Activated naive CD4-positive, alpha-beta T cell treated with anti-CD3 and anti-CD28 coated beads, Interleukin-2, amount 50 U/mL, for 72 hours (primary cell): ENCODE measurements around the gene SERPINH1. TPM values are rescaled to one million over a fixed set of nuclear protein-coding genes. Genes with fewer than 3 reads are reported as not detected.

Source experiments
- ATAC-seq, 2 donors: fragments of 150-1000 bp; cut with Tn5 transposase; 2 replicates each; pipeline ENCODE4 v1.10.0; 2021; ENCODE audit warnings: mild to moderate bottlenecking in 2 of 2, moderate library complexity in 2 of 2
- DNase-seq, 2 donors: peaks; one replicate each; pipeline ENCODE4 v3.0.0; 2021 to 2022; ENCODE audit warnings: low spot score in 2 of 2
- H3K27ac Mint-ChIP-seq, 2 donors: one replicate each; pipeline ENCODE4 v1.8.0; 2022; ENCODE audit warnings: mild to moderate bottlenecking in 2 of 2, mixed read lengths in 2 of 2
- H3K36me3 Mint-ChIP-seq, 2 donors: one replicate each; pipeline ENCODE4 v1.8.0; 2022; ENCODE audit warnings: mixed read lengths in 2 of 2
- H3K9me3 Mint-ChIP-seq, 2 donors: one replicate each; pipeline ENCODE4 v1.8.0; 2022; ENCODE audit warnings: mixed read lengths in 2 of 2
- total RNA-seq, 2 donors: library from RNA; stranded (reverse); gene quantifications; one replicate each; pipeline ENCODE4 v1.2.3, GENCODE V29; 2022

The SERPINH1 gene
- total RNA-seq, 2 donors from 2014 or later, result 8.2 to 24.5 TPM

- Mint-ChIP-seq H3K27ac (no peak overlapping the region), H3K36me3 (no peaks in the 10 kb centered on the region), H3K9me3 (no peaks in the 10 kb centered on the region)
- DNase-seq, result no peak
- ATAC-seq, result no peak
Measured at GRCh38 chr11:75596914-75597313, 34.9 kb downstream of the SERPINH1 start.

GRCh38 chr11:75597636-75598035 is 35.6 kb downstream of the SERPINH1 start:
- Mint-ChIP-seq H3K36me3 (no peaks in the 10 kb centered on the region), H3K9me3 (no peaks in the 10 kb centered on the region), H3K27ac (no peak overlapping the region)
- DNase-seq (no peak), ATAC-seq (peak in 1 of 2 donors; percentile 37)

- DNase-seq, result no peak
- no peaks in the 10 kb centered on the region for H3K36me3 Mint-ChIP-seq
- no peak for ATAC-seq
Measured at GRCh38 chr11:75598264-75598663, 36.2 kb downstream of the SERPINH1 start.

GRCh38 chr11:75598900-75599299 is 36.8 kb downstream of the SERPINH1 start:
- no peaks in the 10 kb centered on the region for H3K36me3 Mint-ChIP-seq
- DNase-seq (no peak), ATAC-seq (no peak)
- H3K27ac Mint-ChIP-seq, result no peak overlapping the region
- H3K9me3 Mint-ChIP-seq, result no peaks in the 10 kb centered on the region

More at GRCh38 chr11:75598264-75598663, 36.2 kb downstream of the SERPINH1 start:
- Mint-ChIP-seq H3K9me3 (no peaks in the 10 kb centered on the region), H3K27ac (no peak overlapping the region)

GRCh38 chr11:75600356-75600755 is 38.3 kb downstream of the SERPINH1 start:
- DNase-seq, result no peak
- ATAC-seq, result no peak
- H3K9me3 Mint-ChIP-seq, result no peaks in the 10 kb centered on the region
- H3K27ac Mint-ChIP-seq, result no peak overlapping the region
- no peaks in the 10 kb centered on the region for H3K36me3 Mint-ChIP-seq

- ATAC-seq (no peak), DNase-seq (no peak)
- no peak overlapping the region for H3K27ac Mint-ChIP-seq
- no peaks in the 10 kb centered on the region for H3K36me3 Mint-ChIP-seq
- H3K9me3 Mint-ChIP-seq, result no peaks in the 10 kb centered on the region
Measured at GRCh38 chr11:75601494-75601893, 39.4 kb downstream of the SERPINH1 start.

- H3K36me3 Mint-ChIP-seq, result no peaks in the 10 kb centered on the region
- no peaks in the 10 kb centered on the region for H3K9me3 Mint-ChIP-seq
- DNase-seq (no peak), ATAC-seq (no peak)
- no peak overlapping the region for H3K27ac Mint-ChIP-seq
Measured at GRCh38 chr11:75602951-75603350, 40.9 kb downstream of the SERPINH1 start.

GRCh38 chr11:75603791-75604736 is 42.0 kb downstream of the SERPINH1 start:
- H3K36me3 Mint-ChIP-seq, result no peaks in the 10 kb centered on the region
- H3K9me3 Mint-ChIP-seq, result no peaks in the 10 kb centered on the region
- H3K27ac Mint-ChIP-seq, result peak overlapping the region; percentile 23 to 30
- no peak for DNase-seq
- no peak for ATAC-seq

GRCh38 chr11:75606099-75606498 is 44.0 kb downstream of the SERPINH1 start:
- Mint-ChIP-seq H3K9me3 (no peaks in the 10 kb centered on the region), H3K36me3 (no peaks in the 10 kb centered on the region), H3K27ac (no peak overlapping the region)
- no peak for DNase-seq
- no peak for ATAC-seq

GRCh38 chr11:75611823-75612222 is 49.8 kb downstream of the SERPINH1 start:
- H3K9me3 Mint-ChIP-seq, result no peaks in the 10 kb centered on the region
- DNase-seq (no peak), ATAC-seq (no peak)
- no peak overlapping the region for H3K27ac Mint-ChIP-seq
- no peaks in the 10 kb centered on the region for H3K36me3 Mint-ChIP-seq

GRCh38 chr11:75615751-75616150 is 53.7 kb downstream of the SERPINH1 start:
- no peak for ATAC-seq
- no peak overlapping the region for H3K27ac Mint-ChIP-seq
- no peaks in the 10 kb centered on the region for H3K36me3 Mint-ChIP-seq
- H3K9me3 Mint-ChIP-seq, result peaks cover 3 to 4% of the 10 kb centered on the region in 2 donors
- DNase-seq, result no peak

- peaks cover 3 to 4% of the 10 kb centered on the region in 2 donors for H3K9me3 Mint-ChIP-seq
- no peaks in the 10 kb centered on the region for H3K36me3 Mint-ChIP-seq
- ATAC-seq (no peak), DNase-seq (no peak)
- no peak overlapping the region for H3K27ac Mint-ChIP-seq
Measured at GRCh38 chr11:75616281-75616680, 54.2 kb downstream of the SERPINH1 start.

Other genes with a start within 250 kb of the SERPINH1 start
- 10 to 100 TPM; 11.5 to 28.9 TPM for gene ARRB1, start 210.6 kb upstream of the SERPINH1 start, total RNA-seq
- gene RPS3, start 162.7 kb upstream of the SERPINH1 start, total RNA-seq, result 1,000 to 10,000 TPM; 4,688 to 5,066 TPM
- gene KLHL35, start 129.1 kb upstream of the SERPINH1 start, total RNA-seq, result under 1 TPM in 1 of 2 donors, not detected in 1; 0.89 TPM
- 10 to 100 TPM; 13.4 to 22.7 TPM for gene GDPD5, start 36.3 kb upstream of the SERPINH1 start, total RNA-seq
- under 1 TPM in 1 of 2 donors, not detected in 1; 0.06 TPM for gene MAP6, start 106.8 kb downstream of the SERPINH1 start, total RNA-seq
- not detected for gene MOGAT2, start 155.6 kb downstream of the SERPINH1 start, total RNA-seq
- gene DGAT2, start 206.5 kb downstream of the SERPINH1 start, total RNA-seq, result 1 to 10 TPM; 1.1 to 3.9 TPM